ENCODE results near the gene PHYKPL. TPM values are rescaled to one million over a fixed set of nuclear protein-coding genes. Genes with fewer than 3 reads are reported as not detected.

PHYKPL gene
- polyA plus RNA-seq (2012; ENCODE audit: insufficient read length, low read depth), result 75.6 TPM

DNA sequence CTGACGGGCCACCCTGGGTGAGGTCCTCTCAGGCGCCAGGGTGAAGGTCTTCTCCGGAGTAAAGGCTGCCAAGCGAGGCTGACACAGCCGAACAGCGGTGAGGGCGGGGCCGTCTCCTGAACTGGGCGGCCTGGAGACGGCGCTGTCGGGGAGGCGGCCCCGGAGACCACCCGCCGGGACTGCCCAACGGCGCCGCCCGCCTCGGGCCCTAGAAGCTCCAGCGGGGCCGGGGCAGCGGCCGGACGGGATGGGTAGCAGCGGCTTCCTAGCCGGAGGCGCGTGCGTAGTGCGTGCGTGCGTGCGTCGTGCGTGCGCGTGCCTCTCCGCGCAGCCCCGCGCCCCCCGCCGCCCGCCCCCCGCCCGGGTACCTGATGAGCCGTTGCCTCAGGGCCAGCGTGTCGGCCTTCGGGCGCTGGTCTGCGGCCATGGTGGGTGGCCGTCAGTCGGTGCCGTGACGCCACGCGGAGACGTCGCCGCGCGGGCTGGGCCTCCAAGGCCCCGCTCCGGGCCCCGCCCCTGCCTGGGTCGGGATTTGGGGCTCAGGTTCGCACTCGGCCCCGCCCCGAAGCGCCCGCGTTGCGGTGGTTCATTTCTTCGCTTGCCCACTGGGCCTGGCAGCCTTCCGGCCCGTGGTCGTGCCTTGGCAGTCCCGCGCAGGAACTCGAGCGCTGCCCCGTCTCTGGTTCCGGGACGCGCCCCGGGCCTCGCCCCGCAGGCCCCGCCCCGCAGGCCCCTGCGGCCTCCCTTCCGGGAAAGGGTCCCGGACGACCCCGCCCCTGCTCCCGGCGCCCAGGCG lies at the start of gene PHYKPL:
Gene PHYKPL, minus strand, starts transcription at position 679 of the 796 bp plus-strand sequence. Its CDS starts 252 bp downstream, at position 427.
- 0 out of 2 replicates have a peak, but pooled peaks have one; percentile 22 for TF ChIP-seq TAF1 (IDR thresholded peaks at IDR 0.05; ENCODE audit: borderline replicate concordance, insufficient read depth, low read length)
- TF ChIP-seq SIN3A (IDR thresholded peaks at IDR 0.05; ENCODE audit: borderline replicate concordance, insufficient read depth, low read length), result no peak

DNA sequence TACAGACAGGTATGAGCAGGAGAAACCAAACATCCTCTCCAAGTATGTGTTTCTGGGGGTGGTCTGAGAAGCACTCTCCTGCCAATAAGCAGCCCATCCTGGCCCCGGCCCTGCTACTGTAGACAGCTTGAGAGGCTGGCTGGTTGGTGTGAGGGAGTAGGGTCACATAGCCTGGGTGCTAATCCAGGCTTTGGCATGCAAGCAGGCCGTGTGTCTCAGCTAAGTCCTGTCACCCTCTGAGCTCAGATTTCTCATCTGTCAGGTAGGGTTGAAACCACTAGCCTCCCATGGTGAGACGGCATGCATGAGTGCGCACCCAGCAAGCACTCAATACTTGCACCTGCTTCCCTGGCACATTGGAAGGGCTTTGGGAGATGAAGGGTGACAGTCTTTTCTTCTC lies 49.8 kb upstream of the PHYKPL start:
- TF ChIP-seq FOXP2 (optimal IDR thresholded peaks at IDR 0.05; ENCODE audit: borderline replicate concordance, extremely low read depth, extremely low read length, insufficient read depth), result no peak
- no peak for TF ChIP-seq POLR2AphosphoS5 (IDR thresholded peaks at IDR 0.05; ENCODE audit: low read depth, low read length)
- TF ChIP-seq TAF1 (IDR thresholded peaks at IDR 0.05; ENCODE audit: borderline replicate concordance, insufficient read depth, low read length), result no peak
- no peak for TF ChIP-seq SIN3A (IDR thresholded peaks at IDR 0.05; ENCODE audit: borderline replicate concordance, insufficient read depth, low read length)
- TF ChIP-seq, protein P1, sequence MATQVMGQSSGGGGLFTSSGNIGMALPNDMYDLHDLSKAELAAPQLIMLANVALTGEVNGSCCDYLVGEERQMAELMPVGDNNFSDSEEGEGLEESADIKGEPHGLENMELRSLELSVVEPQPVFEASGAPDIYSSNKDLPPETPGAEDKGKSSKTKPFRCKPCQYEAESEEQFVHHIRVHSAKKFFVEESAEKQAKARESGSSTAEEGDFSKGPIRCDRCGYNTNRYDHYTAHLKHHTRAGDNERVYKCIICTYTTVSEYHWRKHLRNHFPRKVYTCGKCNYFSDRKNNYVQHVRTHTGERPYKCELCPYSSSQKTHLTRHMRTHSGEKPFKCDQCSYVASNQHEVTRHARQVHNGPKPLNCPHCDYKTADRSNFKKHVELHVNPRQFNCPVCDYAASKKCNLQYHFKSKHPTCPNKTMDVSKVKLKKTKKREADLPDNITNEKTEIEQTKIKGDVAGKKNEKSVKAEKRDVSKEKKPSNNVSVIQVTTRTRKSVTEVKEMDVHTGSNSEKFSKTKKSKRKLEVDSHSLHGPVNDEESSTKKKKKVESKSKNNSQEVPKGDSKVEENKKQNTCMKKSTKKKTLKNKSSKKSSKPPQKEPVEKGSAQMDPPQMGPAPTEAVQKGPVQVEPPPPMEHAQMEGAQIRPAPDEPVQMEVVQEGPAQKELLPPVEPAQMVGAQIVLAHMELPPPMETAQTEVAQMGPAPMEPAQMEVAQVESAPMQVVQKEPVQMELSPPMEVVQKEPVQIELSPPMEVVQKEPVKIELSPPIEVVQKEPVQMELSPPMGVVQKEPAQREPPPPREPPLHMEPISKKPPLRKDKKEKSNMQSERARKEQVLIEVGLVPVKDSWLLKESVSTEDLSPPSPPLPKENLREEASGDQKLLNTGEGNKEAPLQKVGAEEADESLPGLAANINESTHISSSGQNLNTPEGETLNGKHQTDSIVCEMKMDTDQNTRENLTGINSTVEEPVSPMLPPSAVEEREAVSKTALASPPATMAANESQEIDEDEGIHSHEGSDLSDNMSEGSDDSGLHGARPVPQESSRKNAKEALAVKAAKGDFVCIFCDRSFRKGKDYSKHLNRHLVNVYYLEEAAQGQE (IDR thresholded peaks at IDR 0.05; ENCODE audit: insufficient read depth in 1 of 2, low read depth in 2 of 2, low read length in 2 of 2), result no peak

DNA sequence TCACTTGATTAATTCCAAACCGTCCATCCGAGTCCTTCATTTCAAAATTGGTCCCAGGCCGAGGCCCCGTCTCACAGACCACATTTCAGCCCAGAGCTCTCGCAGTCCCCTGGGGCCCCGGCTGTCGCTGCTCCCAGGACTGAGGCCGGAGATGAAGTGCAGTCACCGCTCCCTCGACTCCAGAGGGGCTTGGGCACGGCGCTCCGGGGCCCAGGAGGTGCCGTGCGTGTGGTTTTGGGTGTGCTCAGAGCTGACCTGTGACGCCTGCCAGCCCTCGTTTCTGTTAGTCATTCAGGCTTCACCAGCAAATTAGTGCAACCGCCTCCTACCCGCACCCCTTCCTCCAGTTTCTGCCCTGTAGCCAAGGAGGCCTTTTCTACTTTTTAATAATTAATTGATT lies 48.7 kb upstream of the PHYKPL start:
- no peak for TF ChIP-seq TAF1 (IDR thresholded peaks at IDR 0.05; ENCODE audit: borderline replicate concordance, insufficient read depth, low read length)
- TF ChIP-seq FOXP2 (optimal IDR thresholded peaks at IDR 0.05; ENCODE audit: borderline replicate concordance, extremely low read depth, extremely low read length, insufficient read depth), result no peak
- TF ChIP-seq, protein P1 (IDR thresholded peaks at IDR 0.05; ENCODE audit: insufficient read depth in 1 of 2, low read depth in 2 of 2, low read length in 2 of 2), result no peak
- TF ChIP-seq SIN3A (IDR thresholded peaks at IDR 0.05; ENCODE audit: borderline replicate concordance, insufficient read depth, low read length), result no peak
- TF ChIP-seq POLR2AphosphoS5 (IDR thresholded peaks at IDR 0.05; ENCODE audit: low read depth, low read length), result no peak

DNA sequence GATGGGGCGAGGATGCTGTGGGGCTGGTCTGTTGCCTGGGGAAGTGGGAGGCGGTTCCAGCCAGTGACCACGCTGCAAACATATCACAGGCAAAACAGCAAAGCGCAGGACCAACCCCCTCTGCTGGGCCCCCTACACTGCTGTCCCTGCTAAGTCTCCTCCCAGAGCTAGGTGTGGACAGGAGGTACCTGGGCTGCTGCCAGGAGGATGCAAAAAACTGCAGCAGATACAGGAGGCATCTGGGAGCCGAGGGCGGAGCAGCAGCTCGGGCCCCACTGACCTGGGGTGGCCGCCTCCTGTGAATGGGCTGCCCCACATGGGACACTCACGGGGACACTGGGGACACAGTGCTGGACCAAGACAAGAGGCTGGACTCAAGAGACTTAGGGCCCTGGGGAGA lies 48.0 kb upstream of the PHYKPL start:
- TF ChIP-seq TAF1 (IDR thresholded peaks at IDR 0.05; ENCODE audit: borderline replicate concordance, insufficient read depth, low read length) (no peak), FOXP2 (optimal IDR thresholded peaks at IDR 0.05; ENCODE audit: borderline replicate concordance, extremely low read depth, extremely low read length, insufficient read depth) (no peak), SIN3A (IDR thresholded peaks at IDR 0.05; ENCODE audit: borderline replicate concordance, insufficient read depth, low read length) (no peak), POLR2AphosphoS5 (IDR thresholded peaks at IDR 0.05; ENCODE audit: low read depth, low read length) (no peak)
- TF ChIP-seq, protein P1 (IDR thresholded peaks at IDR 0.05; ENCODE audit: insufficient read depth in 1 of 2, low read depth in 2 of 2, low read length in 2 of 2), result no peak

DNA sequence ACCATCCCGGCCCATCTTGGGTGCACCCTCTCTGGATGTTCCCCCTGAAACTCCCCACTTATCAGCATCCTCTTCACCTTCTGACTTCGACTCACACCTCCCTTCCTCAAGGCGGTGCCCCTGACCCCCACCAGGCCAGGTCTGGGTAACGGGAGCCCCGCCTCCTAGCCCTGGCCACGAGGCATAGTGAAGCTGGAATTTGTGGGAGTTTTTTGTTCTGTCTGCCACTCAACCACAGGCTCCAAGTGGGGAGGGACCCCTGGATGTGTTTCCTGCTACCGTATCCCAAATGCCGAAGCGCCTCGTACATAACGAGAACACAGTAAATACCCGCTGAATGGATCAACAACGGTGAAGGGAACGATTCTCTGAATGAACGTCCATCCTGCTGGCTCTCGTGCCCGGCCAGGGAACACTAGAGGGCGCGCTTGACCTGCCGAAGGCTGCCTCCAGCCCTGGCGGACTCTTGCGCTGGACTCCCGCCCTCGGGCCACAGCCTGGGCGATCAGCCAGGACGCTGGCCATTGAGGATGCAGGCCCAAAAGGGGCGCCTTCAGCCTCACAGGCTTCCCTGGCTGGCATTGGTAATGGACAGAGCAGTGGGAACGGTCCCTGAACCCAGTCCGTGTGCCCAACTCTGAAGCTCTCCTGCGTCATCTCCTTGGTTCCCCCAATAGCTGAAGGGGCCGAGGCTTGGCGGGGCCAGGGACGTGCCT lies 47.3 kb upstream of the PHYKPL start:
- no peak for TF ChIP-seq TAF1 (IDR thresholded peaks at IDR 0.05; ENCODE audit: borderline replicate concordance, insufficient read depth, low read length)
- no peak for TF ChIP-seq POLR2AphosphoS5 (IDR thresholded peaks at IDR 0.05; ENCODE audit: low read depth, low read length)
- TF ChIP-seq SIN3A (IDR thresholded peaks at IDR 0.05; ENCODE audit: borderline replicate concordance, insufficient read depth, low read length), result no peak
- TF ChIP-seq, protein P1 (IDR thresholded peaks at IDR 0.05; ENCODE audit: insufficient read depth in 1 of 2, low read depth in 2 of 2, low read length in 2 of 2), result no peak
- TF ChIP-seq FOXP2 (optimal IDR thresholded peaks at IDR 0.05; ENCODE audit: borderline replicate concordance, extremely low read depth, extremely low read length, insufficient read depth), result peak; percentile 71

Measured in PFSK-1 (cell line).